Stimulated activated naive CD4-positive, alpha-beta T cell (primary cell): Measurements from ENCODE around the gene ARHGEF28.

ENCODE experiments used
- DNase-seq, 6 experiments: peaks; one replicate each; lab custom pipeline; 2025; lab: John Stamatoyannopoulos, UW

Gene ARHGEF28

DNA sequence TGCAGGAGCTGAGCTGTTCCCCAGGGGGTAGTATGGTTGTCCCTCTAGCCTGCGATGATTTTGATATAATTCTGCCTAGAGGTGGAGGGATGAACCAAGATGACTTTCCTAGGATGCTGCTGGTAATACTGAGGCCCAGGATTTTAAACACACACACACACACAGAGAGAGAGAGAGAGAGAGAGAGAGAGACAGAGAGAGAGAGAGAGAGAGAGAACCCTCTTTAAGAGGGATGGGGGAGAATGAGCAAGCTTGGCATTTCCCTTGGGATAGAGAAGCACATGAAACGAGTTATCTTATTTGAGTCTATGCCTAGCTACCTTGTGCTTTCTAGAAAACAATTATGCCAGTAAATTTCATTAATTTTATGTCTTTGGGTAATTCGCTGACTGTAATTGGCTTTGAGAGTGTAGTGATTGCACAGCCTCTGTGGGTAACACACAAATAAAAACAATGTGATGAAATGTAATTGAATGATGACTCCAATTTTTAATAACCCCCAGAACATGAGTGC, 338.4 kb downstream of the ARHGEF28 start:
- no peak for DNase-seq

- DNase-seq = no peak
Observed at GRCh38 chr5:73966451-73966850, 340.5 kb downstream of the ARHGEF28 start.

DNA sequence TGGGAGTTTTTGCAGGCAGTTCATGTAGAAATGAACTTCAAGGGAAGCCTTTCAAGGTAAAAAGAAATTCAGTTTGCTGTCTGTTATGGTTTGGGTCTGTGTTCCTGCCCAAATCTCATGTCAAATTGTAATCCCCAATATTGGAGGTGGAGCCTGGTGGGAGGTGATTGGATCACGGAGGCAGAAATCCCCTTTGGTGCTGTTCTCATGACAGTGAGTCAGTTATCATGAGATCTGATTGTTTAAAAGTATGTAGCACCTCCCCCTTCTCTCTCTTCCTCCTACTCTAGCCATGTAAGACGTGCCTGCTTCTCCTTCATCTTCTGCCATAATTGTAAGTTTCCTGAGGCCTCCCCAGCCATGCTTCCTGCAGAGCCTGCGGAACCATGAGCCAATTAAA, 341.4 kb downstream of the ARHGEF28 start:
- no peak for DNase-seq

DNA sequence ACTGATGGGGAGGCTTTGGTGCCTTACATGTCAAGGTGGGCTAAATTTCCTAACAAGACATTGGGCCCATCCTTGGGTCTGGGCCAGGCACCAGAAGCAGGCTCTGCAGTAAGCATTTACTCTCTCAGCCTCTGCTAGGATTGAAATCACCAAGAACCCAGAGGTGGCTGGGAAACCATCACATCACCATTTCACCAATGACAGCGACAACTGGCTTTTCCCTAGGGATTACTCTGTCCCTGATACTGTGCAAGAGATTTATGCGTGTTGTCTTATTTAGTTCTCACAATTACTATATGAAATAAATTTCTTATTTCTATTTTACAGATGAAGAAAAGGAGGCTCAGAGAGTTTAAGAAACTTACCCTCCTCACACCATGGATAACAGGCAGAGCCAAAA, 342.2 kb downstream of the ARHGEF28 start:
- DNase-seq = no peak

GRCh38 chr5:73968729-73969128, 342.7 kb downstream of the ARHGEF28 start:
- no peak for DNase-seq

- no peak for DNase-seq
Observed at GRCh38 chr5:73969195-73970036, 343.4 kb downstream of the ARHGEF28 start.

DNA sequence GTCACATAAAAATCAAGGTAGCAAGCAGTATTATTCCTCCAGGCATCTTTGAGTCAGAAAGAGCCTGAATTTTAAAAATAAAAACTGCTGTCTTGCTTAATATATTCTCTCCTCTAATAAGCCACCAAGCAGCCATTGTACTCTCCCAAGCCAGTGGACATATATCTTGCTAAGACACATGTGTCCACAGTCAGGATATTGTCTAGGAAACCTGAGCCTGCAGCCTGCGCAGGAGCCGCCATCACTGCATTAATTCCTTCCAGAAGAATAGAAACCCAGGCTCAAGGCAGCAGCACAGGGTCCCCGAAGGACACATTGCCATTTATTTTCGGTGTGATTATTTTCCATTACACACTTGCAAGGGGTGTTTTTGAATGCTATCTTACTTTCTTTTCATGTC, 345.3 kb downstream of the ARHGEF28 start:
- DNase-seq = no peak

- no peak for DNase-seq
Observed at GRCh38 chr5:73973135-73973534, 347.1 kb downstream of the ARHGEF28 start.

DNA sequence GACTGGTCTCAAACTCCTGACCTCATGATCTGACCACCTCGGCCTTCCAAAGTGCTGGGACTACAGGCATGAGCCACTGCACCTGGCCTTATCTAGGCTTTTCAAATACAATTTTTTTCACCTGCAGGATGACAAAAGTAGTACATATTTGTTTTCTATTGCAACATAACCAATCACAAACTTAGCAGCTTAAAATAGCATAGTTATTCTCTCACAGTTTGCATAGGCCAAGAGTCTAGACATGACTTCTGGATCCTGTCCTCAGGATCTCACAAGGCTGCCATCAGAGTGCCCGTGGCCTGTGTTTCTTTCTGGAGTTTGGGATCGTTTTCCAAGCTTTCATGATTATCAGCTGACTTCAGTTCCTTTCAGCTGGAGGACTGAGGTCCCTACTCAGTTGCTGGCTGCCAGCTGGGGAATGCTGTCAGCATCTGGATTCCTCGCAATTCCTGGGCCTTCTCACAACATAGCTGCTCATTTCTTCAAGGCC, 348.9 kb downstream of the ARHGEF28 start:
- no peak for DNase-seq

DNA sequence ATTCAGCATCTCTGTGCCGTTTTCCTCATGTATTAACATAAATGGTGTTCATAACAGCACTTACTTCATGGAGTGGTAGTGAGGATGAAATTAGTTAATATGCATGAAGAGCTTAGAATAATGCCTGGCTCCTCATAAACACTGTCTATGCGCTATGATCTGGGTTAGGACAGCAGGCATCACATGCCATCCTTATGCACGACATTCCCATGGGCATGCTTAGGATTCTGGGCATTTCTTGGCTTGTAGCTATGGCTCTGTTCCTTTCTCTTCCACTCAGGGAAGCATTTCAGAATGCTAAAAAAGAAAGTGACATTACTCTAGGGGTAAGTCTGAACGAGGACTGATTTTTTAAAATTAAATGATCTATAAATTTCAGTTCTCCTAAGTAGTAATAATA, 349.8 kb downstream of the ARHGEF28 start:
- no peak for DNase-seq

- no peak for DNase-seq
Observed at GRCh38 chr5:73977146-73977545, 351.1 kb downstream of the ARHGEF28 start.

DNA sequence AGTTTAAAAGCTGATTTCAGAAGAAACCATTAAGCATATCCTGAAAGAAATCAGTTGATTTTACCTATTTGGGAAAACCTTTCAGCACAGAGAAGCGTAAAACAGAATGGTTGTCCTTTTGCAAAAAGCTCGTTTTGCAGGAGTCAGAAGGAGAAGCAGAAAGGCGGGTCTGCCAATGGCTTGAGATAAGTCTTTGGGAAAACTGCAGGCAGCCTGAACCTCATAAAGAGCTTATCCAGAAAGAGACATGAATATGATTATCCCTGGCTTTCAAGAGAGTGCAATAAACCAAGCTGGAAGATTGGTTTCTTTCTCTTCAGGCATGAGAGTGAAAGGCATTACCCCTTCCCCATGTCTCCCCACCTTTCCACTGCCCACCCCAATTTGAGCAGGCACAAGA, 353.3 kb downstream of the ARHGEF28 start:
- no peak for DNase-seq

DNA sequence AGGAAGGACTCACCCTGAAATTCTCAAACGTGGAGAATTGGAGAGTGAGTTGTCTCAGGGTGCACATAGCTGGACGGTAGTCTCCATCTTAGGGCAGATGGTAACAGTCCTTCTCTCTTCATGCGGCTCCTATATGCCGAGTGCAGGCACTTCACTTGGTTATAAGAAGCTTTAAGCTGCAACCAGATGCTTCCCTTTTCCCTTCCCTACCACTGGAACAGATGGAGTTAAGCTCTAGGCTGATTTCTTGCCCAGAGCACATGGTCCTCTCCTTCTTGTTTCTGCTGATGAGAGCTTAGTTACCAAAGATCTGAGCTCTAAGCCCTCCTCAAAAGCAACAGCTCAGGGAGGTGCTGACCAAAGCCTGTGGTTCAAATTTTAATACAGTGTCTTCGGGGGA, 355.7 kb downstream of the ARHGEF28 start:
- no peak for DNase-seq

DNA sequence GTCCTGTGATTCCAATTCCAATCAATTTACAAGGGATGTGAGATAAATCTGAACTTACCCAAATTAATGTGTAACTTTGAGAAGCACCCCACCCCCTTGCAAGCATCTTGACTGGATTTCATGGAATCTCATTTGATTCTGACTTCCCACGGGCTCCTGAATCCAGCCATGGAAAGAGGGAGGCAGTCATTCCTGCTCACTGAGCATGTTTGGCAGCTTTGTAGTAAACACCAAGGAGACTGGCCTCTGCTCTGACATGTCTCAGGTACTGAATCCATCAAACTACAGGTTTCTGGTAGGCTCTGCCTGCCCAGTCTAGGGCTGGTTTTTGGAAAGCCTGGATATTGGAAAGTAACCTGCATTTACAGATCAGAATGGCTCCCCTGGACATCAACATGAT, 357.6 kb downstream of the ARHGEF28 start:
- no peak for DNase-seq

DNA sequence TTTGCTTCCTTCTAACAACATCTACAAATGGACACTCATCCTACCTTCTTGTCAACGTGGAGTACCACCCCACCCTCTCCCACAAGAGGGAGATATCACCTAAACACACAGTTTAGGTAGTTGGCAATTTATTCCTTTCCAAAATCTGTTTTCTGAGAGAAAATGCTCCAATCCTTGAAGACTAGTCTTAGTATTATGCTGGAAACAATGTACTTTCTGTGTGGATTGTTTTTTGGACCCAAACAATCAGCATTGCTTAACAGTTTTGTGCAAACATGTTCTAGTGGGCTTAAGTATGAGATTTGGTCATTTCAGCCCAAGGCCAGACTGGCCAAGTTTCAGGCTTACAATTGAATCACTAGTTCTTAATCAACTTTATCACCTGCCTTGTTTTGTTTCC, 359.1 kb downstream of the ARHGEF28 start:
- no peak for DNase-seq

- no peak for DNase-seq
Observed at GRCh38 chr5:73986729-73987128, 360.7 kb downstream of the ARHGEF28 start.

GRCh38 chr5:73987915-73988314, 361.9 kb downstream of the ARHGEF28 start:
- no peak for DNase-seq

- no peak for DNase-seq
Observed at GRCh38 chr5:73989956-73990355, 364.0 kb downstream of the ARHGEF28 start.
